HepG2 (cell line): ENCODE measurements around the gene GAPDH. TPM values are rescaled to one million over a fixed set of nuclear protein-coding genes. Genes with fewer than 3 reads are reported as not detected.

ENCODE experiments used
- HDAC1 ChIP-seq: sonication (generic); formaldehyde crosslinking; IDR thresholded peaks from 2 replicates; pipeline ENCODE4 v1.5.1; 2020; ENCODE audit warnings: mild to moderate bottlenecking, missing genetic modification reagents
- IRX3 ChIP-seq: sonication (generic); formaldehyde crosslinking; IDR thresholded peaks from 2 replicates; pipeline ENCODE4 v1.8.1; 2023; ENCODE audit warnings: mild to moderate bottlenecking, low read depth, missing genetic modification reagents, borderline replicate concordance
- KDM2A ChIP-seq: sonication (generic); formaldehyde crosslinking; IDR thresholded peaks from 2 replicates; pipeline ENCODE4 v1.4.0; 2020; ENCODE audit warnings: low read depth, missing genetic modification reagents, borderline replicate concordance
- KLF16 ChIP-seq, 2 experiments: sonication (generic) in 1 of 2; formaldehyde crosslinking in 1 of 2; IDR thresholded peaks; 2 replicates each; pipeline versions ENCODE4 v1.6.1 to v1.8.0; 2016 to 2023; ENCODE audit warnings: missing genetic modification reagents in 2 of 2, missing compliant biosample characterization in 1 of 2
- MIXL1 ChIP-seq: IDR thresholded peaks from 2 replicates; pipeline ENCODE4 v1.6.1; 2016
- MZF1 ChIP-seq: sonication (generic); formaldehyde crosslinking; IDR thresholded peaks from 2 replicates; pipeline ENCODE4 v1.8.1; 2023; ENCODE audit warnings: mild to moderate bottlenecking, missing genetic modification reagents, borderline replicate concordance
- NR2F1 ChIP-seq, 2 experiments: fragments of 450-650 bp in 1 of 2; formaldehyde crosslinking in 1 of 2; IDR thresholded peaks; 2 replicates each; pipeline versions ENCODE4 v1.5.0 to v1.6.1; 2016 to 2020; ENCODE audit warnings: mild to moderate bottlenecking in 1 of 2, missing compliant biosample characterization in 1 of 2, missing genetic modification reagents in 1 of 2, moderate library complexity in 1 of 2
- SMARCE1 ChIP-seq: fragments of 450-650 bp; IDR thresholded peaks from 2 replicates; pipeline ENCODE4 v1.6.1; 2017; ENCODE audit warnings: borderline replicate concordance
- TBL1XR1 ChIP-seq: fragments of 150-350 bp; IDR thresholded peaks from 2 replicates; pipeline ENCODE4 v1.6.1; 2014; ENCODE audit warnings: borderline replicate concordance, low read length; ENCODE audit not compliant: partially characterized antibody
- YEATS4 ChIP-seq: sonication (generic); formaldehyde crosslinking; IDR thresholded peaks from 2 replicates; pipeline ENCODE4 v1.4.0; 2020; ENCODE audit warnings: missing genetic modification reagents, borderline replicate concordance
- ZC3H13 ChIP-seq: sonication (generic); formaldehyde crosslinking; IDR thresholded peaks from 2 replicates; pipeline ENCODE4 v1.8.1; 2023; ENCODE audit warnings: mild to moderate bottlenecking, missing genetic modification reagents, moderate library complexity
- ZMYM3 ChIP-seq: sonication (generic); formaldehyde crosslinking; IDR thresholded peaks from 2 replicates; pipeline ENCODE4 v1.5.1; 2020; ENCODE audit warnings: mild to moderate bottlenecking, missing genetic modification reagents
- ZNF136 ChIP-seq: sonication (generic); formaldehyde crosslinking; IDR thresholded peaks from 2 replicates; pipeline ENCODE4 v1.8.1; 2022; ENCODE audit warnings: low read depth, mild to moderate bottlenecking, moderate library complexity, missing genetic modification reagents
- ZNF225 ChIP-seq: sonication (generic); formaldehyde crosslinking; IDR thresholded peaks from 2 replicates; pipeline ENCODE4 v1.4.0; 2020; ENCODE audit warnings: mild to moderate bottlenecking, missing genetic modification reagents
- ZNF354B ChIP-seq: sonication (generic); formaldehyde crosslinking; IDR thresholded peaks from 2 replicates; pipeline ENCODE4 v1.8.0; 2022; ENCODE audit warnings: mild to moderate bottlenecking, missing genetic modification reagents
- ZNF460 ChIP-seq: sonication (generic); formaldehyde crosslinking; IDR thresholded peaks from 2 replicates; pipeline ENCODE4 v1.5.1; 2020; ENCODE audit warnings: missing genetic modification reagents, mild to moderate bottlenecking, borderline replicate concordance
- ZNF598 ChIP-seq: sonication (generic); formaldehyde crosslinking; IDR thresholded peaks from 2 replicates; pipeline ENCODE4 v1.5.1; 2020; ENCODE audit warnings: mild to moderate bottlenecking, missing genetic modification reagents, borderline replicate concordance
- ZNF607 ChIP-seq: sonication (generic); formaldehyde crosslinking; IDR thresholded peaks from 2 replicates; pipeline ENCODE4 v1.5.1; 2020; ENCODE audit warnings: missing genetic modification reagents, mild to moderate bottlenecking, borderline replicate concordance
- ZNF839 ChIP-seq: sonication (generic); formaldehyde crosslinking; IDR thresholded peaks from 2 replicates; pipeline ENCODE4 v1.4.0; 2020; ENCODE audit warnings: missing genetic modification reagents, mild to moderate bottlenecking, borderline replicate concordance
- polyA plus RNA-seq, 8 experiments: library from polyadenylated mRNA; depleted of rRNA in 3 of 8; stranded (reverse) in 7 of 8; unstranded in 1 of 8; fragments of >200 nt; fragmentation: Illumina TruSeq in 4 of 8; extraction: Trizol in 4 of 8; gene quantifications; 2 replicates each; pipeline versions ENCODE4 v1.2.1 to v1.2.3, GENCODE V29; 2011 to 2016; ENCODE audit warnings: low read depth in 4 of 8, missing spikeins in 1 of 8, mixed read lengths in 1 of 8; ENCODE audit not compliant: insufficient read depth in 1 of 8
- total RNA-seq, 5 experiments: library from RNA; depleted of rRNA; stranded (reverse); fragments of >200 nt; fragmentation: Illumina TruSeq; extraction: Trizol; gene quantifications; 2 replicates each; pipeline ENCODE4 v1.2.3, GENCODE V29; 2016; ENCODE audit warnings: low read depth in 1 of 5
- TF ChIP-seq, protein P1 (sequence below): sonication (generic); formaldehyde crosslinking; IDR thresholded peaks from 2 replicates; pipeline ENCODE4 v1.4.0; 2020; ENCODE audit warnings: mild to moderate bottlenecking, missing genetic modification reagents
- TF ChIP-seq, protein P2 (sequence below): IDR thresholded peaks from 2 replicates; pipeline ENCODE4 v1.6.1; 2016; ENCODE audit warnings: missing compliant biosample characterization, missing genetic modification reagents, borderline replicate concordance
- TF ChIP-seq, protein P3 (sequence below): sonication (generic); formaldehyde crosslinking; conservative IDR thresholded peaks from 2 replicates; pipeline ENCODE4 v1.5.0; 2020; ENCODE audit warnings: missing genetic modification reagents
- TF ChIP-seq, protein P4 (sequence below): sonication (generic); formaldehyde crosslinking; IDR thresholded peaks from 2 replicates; pipeline ENCODE4 v1.8.0; 2022; ENCODE audit warnings: mild to moderate bottlenecking, missing genetic modification reagents, borderline replicate concordance

The GAPDH gene
- total and polyA plus RNA-seq, 2 of the 13 experiments (the other 11 are each of a cell fraction or from before 2014, with no cell fraction given) = 3,038 to 12,722 TPM

DNA sequence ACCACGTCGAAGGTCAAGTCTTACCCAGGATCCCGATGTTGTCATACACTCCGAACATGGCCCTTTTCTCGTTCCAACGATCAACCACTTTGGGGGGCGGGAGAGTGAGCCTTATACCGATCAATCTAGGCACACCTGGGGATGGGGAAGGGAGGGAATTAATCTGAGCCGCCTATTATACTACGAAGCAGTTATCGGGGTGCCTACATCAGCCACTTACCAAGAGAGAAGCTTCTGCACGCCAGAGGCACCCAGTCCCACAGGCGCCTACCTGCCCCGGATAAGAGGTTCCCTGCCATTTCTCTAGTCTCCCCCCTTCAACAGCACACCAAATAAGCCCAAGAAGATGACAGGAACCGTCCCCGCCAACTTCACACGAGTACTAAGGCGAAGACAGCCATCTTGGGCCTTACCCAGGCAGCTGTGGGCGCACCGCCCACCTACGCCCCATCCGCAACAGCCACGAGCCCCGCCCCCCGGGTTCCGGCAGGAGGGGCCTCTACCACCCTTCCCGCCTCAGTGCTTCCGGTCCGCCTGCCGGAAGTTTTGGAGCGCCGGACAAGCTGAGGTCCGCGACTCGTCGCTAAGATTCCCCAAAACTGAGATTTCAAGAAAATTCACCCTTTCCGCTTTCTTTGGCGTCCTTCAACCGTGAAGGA, 41.4 kb upstream of the GAPDH start, which contains the start of gene MRPL51 (continued):
- TF ChIP-seq, protein P1, sequence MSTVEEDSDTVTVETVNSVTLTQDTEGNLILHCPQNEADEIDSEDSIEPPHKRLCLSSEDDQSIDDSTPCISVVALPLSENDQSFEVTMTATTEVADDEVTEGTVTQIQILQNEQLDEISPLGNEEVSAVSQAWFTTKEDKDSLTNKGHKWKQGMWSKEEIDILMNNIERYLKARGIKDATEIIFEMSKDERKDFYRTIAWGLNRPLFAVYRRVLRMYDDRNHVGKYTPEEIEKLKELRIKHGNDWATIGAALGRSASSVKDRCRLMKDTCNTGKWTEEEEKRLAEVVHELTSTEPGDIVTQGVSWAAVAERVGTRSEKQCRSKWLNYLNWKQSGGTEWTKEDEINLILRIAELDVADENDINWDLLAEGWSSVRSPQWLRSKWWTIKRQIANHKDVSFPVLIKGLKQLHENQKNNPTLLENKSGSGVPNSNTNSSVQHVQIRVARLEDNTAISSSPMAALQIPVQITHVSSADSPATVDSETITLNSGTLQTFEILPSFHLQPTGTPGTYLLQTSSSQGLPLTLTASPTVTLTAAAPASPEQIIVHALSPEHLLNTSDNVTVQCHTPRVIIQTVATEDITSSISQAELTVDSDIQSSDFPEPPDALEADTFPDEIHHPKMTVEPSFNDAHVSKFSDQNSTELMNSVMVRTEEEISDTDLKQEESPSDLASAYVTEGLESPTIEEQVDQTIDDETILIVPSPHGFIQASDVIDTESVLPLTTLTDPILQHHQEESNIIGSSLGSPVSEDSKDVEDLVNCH (CRISPR knock-in tag) = no peak
- TF ChIP-seq IRX3 (0 out of 2 replicates have a peak, but pooled peaks have one; percentile 4), HDAC1 (peak; percentile 80), YEATS4 (CRISPR knock-in tag) (no peak), NR2F1 (CRISPR knock-in tag; IDR thresholded peaks at IDR 0.05) (no peak), ZMYM3 (CRISPR knock-in tag) (no peak), ZNF354B (CRISPR knock-in tag) (0 out of 2 replicates have a peak, but pooled peaks have one; percentile 48), ZNF460 (CRISPR knock-in tag) (no peak), SMARCE1 (no peak), TBL1XR1 (no peak), ZNF225 (CRISPR knock-in tag) (no peak), KDM2A (CRISPR knock-in tag) (no peak; the same call in 1 of the 2 replicates), ZNF839 (CRISPR knock-in tag) (no peak), MIXL1 (CRISPR knock-in tag) (no peak), ZNF136 (CRISPR knock-in tag) (no peak), ZNF607 (peak; percentile 25; the same call in 1 of the 2 replicates), KLF16 (CRISPR knock-in tag; IDR thresholded peaks at IDR 0.05) (peak in 1 of 2 experiments; percentile 66; a peak in 1 of 4 replicates), MZF1 (no peak), ZNF598 (CRISPR knock-in tag) (no peak), ZC3H13 (CRISPR knock-in tag) (no peak)
- TF ChIP-seq, protein P2, sequence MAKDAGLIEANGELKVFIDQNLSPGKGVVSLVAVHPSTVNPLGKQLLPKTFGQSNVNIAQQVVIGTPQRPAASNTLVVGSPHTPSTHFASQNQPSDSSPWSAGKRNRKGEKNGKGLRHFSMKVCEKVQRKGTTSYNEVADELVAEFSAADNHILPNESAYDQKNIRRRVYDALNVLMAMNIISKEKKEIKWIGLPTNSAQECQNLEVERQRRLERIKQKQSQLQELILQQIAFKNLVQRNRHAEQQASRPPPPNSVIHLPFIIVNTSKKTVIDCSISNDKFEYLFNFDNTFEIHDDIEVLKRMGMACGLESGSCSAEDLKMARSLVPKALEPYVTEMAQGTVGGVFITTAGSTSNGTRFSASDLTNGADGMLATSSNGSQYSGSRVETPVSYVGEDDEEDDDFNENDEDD (CRISPR knock-in tag) = peak; percentile 41; the same call in 1 of the 2 replicates
- TF ChIP-seq, protein P3, sequence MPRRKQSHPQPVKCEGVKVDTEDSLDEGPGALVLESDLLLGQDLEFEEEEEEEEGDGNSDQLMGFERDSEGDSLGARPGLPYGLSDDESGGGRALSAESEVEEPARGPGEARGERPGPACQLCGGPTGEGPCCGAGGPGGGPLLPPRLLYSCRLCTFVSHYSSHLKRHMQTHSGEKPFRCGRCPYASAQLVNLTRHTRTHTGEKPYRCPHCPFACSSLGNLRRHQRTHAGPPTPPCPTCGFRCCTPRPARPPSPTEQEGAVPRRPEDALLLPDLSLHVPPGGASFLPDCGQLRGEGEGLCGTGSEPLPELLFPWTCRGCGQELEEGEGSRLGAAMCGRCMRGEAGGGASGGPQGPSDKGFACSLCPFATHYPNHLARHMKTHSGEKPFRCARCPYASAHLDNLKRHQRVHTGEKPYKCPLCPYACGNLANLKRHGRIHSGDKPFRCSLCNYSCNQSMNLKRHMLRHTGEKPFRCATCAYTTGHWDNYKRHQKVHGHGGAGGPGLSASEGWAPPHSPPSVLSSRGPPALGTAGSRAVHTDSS = no peak
- TF ChIP-seq, protein P4, sequence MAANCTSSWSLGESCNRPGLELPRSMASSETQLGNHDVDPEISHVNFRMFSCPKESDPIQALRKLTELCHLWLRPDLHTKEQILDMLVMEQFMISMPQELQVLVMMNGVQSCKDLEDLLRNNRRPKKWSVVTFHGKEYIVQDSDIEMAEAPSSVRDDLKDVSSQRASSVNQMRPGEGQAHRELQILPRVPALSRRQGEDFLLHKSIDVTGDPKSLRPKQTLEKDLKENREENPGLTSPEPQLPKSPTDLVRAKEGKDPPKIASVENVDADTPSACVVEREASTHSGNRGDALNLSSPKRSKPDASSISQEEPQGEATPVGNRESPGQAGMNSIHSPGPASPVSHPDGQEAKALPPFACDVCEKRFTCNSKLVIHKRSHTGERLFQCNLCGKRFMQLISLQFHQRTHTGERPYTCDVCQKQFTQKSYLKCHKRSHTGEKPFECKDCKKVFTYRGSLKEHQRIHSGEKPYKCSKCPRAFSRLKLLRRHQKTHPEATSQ (CRISPR knock-in tag) = peak; percentile 66; the same call in 1 of the 2 replicates
